Neuronal stem cell (in vitro differentiated cells): Measurements from ENCODE around the gene SLC36A4.
A peak's percentile ranks its signal among the peaks of the same experiment; 100 is the strongest.

Source experiments
- DNase-seq: peaks from one replicate; pipeline ENCODE4 v3.0.0-alpha.2; 2013; ENCODE audit warnings: low spot score
- H2AFZ ChIP-seq: one replicate; pipeline ENCODE4 v1.6.1; 2013; ENCODE audit warnings: mild to moderate bottlenecking, low read length, inconsistent platforms
- H2AK5ac ChIP-seq: 2 replicates; pipeline ENCODE4 v1.6.1; 2013; ENCODE audit warnings: low read depth, mild to moderate bottlenecking, inconsistent platforms, low read length, moderate library complexity, mixed read lengths
- H2BK120ac ChIP-seq: 2 replicates; pipeline ENCODE4 v1.6.1; 2013; ENCODE audit warnings: low read depth, mild to moderate bottlenecking, inconsistent platforms, low read length, moderate library complexity, mixed read lengths
- H2BK12ac ChIP-seq: one replicate; pipeline ENCODE4 v1.6.1; 2013; ENCODE audit warnings: low read length, inconsistent platforms
- H2BK15ac ChIP-seq: 2 replicates; pipeline ENCODE4 v1.6.1; 2013; ENCODE audit warnings: mild to moderate bottlenecking, low read length, inconsistent platforms, mixed read lengths
- H2BK5ac ChIP-seq: one replicate; pipeline ENCODE4 v1.6.1; 2013; ENCODE audit warnings: inconsistent platforms, mild to moderate bottlenecking, low read length, moderate library complexity
- H3K14ac ChIP-seq: one replicate; pipeline ENCODE4 v1.6.1; 2013; ENCODE audit warnings: low read length, inconsistent platforms
- H3K18ac ChIP-seq: 2 replicates; pipeline ENCODE4 v1.6.1; 2013; ENCODE audit warnings: low read length, inconsistent platforms
- H3K23ac ChIP-seq: 2 replicates; pipeline ENCODE4 v1.6.1; 2013; ENCODE audit warnings: low read depth, mild to moderate bottlenecking, mixed read lengths, low read length, inconsistent platforms; ENCODE audit not compliant: poor library complexity
- H3K27ac ChIP-seq: replicated peaks from 3 replicates; pipeline ENCODE4 v1.5.1; 2013; ENCODE audit warnings: low read length, inconsistent platforms
- H3K27me3 ChIP-seq, 3 experiments: 2 replicates each; pipeline ENCODE4 v1.6.1; 2013; ENCODE audit warnings: low read length in 3 of 3, mild to moderate bottlenecking in 2 of 3, inconsistent platforms in 1 of 3, low read depth in 1 of 3, mixed read lengths in 1 of 3, moderate library complexity in 1 of 3; ENCODE audit not compliant: control insufficient read depth in 3 of 3, insufficient read depth in 3 of 3
- H3K36me3 ChIP-seq, 2 donors: replicated peaks in 1 of 2; 2 replicates each; pipeline ENCODE4 v1.6.1; 2013; ENCODE audit warnings: low read length in 2 of 2; ENCODE audit not compliant: control insufficient read depth in 2 of 2, insufficient read depth in 2 of 2
- H3K4ac ChIP-seq: 2 replicates; pipeline ENCODE4 v1.6.1; 2013; ENCODE audit warnings: inconsistent platforms, mild to moderate bottlenecking, low read length, moderate library complexity
- H3K4me1 ChIP-seq, 2 donors: 1 replicate in 1 of 2; 2 replicates in 1 of 2; pipeline ENCODE4 v1.6.1; 2013; ENCODE audit warnings: low read length in 2 of 2, low read depth in 1 of 2; ENCODE audit not compliant: control insufficient read depth in 2 of 2, insufficient read depth in 1 of 2
- H3K4me2 ChIP-seq: one replicate; pipeline ENCODE4 v1.6.1; 2013; ENCODE audit warnings: mild to moderate bottlenecking, low read length, inconsistent platforms; ENCODE audit not compliant: insufficient read depth, poor library complexity, severe bottlenecking
- H3K4me3 ChIP-seq, 2 donors: 2 replicates each; pipeline ENCODE4 v1.5.1; 2013; ENCODE audit warnings: low read length in 2 of 2, mild to moderate bottlenecking in 2 of 2, inconsistent platforms in 1 of 2, moderate library complexity in 1 of 2
- H3K79me1 ChIP-seq: one replicate; pipeline ENCODE4 v1.6.1; 2013; ENCODE audit warnings: low read depth, mild to moderate bottlenecking, inconsistent platforms, low read length, moderate library complexity
- H3K9ac ChIP-seq: one replicate; pipeline ENCODE4 v1.6.1; 2013; ENCODE audit warnings: mild to moderate bottlenecking, low read depth, low read length, inconsistent platforms; ENCODE audit not compliant: poor library complexity
- H3K9me3 ChIP-seq, 2 donors: replicated peaks in 1 of 2; 2 replicates each; pipeline versions ENCODE3 to v1.6.1; 2013; ENCODE audit warnings: low read length in 2 of 2, mild to moderate bottlenecking in 2 of 2, inconsistent platforms in 1 of 2, low read depth in 1 of 2, mixed read lengths in 1 of 2, moderate library complexity in 1 of 2; ENCODE audit not compliant: control insufficient read depth in 2 of 2, insufficient read depth in 1 of 2
- H4K8ac ChIP-seq: one replicate; pipeline ENCODE4 v1.6.1; 2013; ENCODE audit warnings: low read depth, mild to moderate bottlenecking, inconsistent platforms, low read length, moderate library complexity
- H4K91ac ChIP-seq: one replicate; pipeline ENCODE4 v1.6.1; 2013; ENCODE audit warnings: low read length, low read depth, mild to moderate bottlenecking, inconsistent platforms; ENCODE audit not compliant: poor library complexity
- WGBS, 2 donors: extraction: QIAGEN DNeasy Blood & Tissue Kit; methylation state at CpG; one replicate each; pipeline ENCODE4 v1.1.7; 2013; ENCODE audit warnings: missing lambda C conversion rate in 2 of 2, mixed read lengths in 1 of 2; ENCODE audit not compliant: insufficient read length in 2 of 2, insufficient replicate concordance in 1 of 2; ENCODE audit errors: extremely low coverage in 2 of 2; 5-methylcytosine and 5-hydroxymethylcytosine counted together

The SLC36A4 gene

GRCh38 chr11:93208663-93209270, 11.0 kb upstream of the SLC36A4 start:
- H3K18ac ChIP-seq: no peak overlapping the region
- no peak overlapping the region for H3K23ac ChIP-seq
- no peaks in the 10 kb centered on the region for H3K36me3 ChIP-seq
- no peak overlapping the region for H2AFZ ChIP-seq
- no peak overlapping the region for H2BK5ac ChIP-seq
- no peak overlapping the region for H3K4me3 ChIP-seq
- H2AK5ac ChIP-seq: no peak overlapping the region
- no peak overlapping the region for H3K4me2 ChIP-seq
- no peaks in the 10 kb centered on the region for H3K4me1 ChIP-seq
- no CpG with 5 or more reads among the region's 1 CpG for WGBS, 2 donors
- H4K91ac ChIP-seq: no peak overlapping the region
- H2BK15ac ChIP-seq: no peak overlapping the region
- DNase-seq: no peak
- H3K9me3 ChIP-seq: peaks cover 3 to 5% of the 10 kb centered on the region in 2 donors
- no peak overlapping the region for H4K8ac ChIP-seq
- no peak overlapping the region for H2BK120ac ChIP-seq
- no peak overlapping the region for H3K14ac ChIP-seq
- H3K4ac ChIP-seq: no peak overlapping the region
- H3K27ac ChIP-seq: no peak overlapping the region
- no peak overlapping the region for H3K9ac ChIP-seq
- no peak overlapping the region for H2BK12ac ChIP-seq
- H3K79me1 ChIP-seq: no peaks in the 10 kb centered on the region
- no peaks in the 10 kb centered on the region for H3K27me3 ChIP-seq

GRCh38 chr11:93199616-93200015, 1.8 kb upstream of the SLC36A4 start:
- no peak for DNase-seq
- Histone ChIP-seq H3K27ac (no peak overlapping the region), H3K36me3 (peaks cover 0 to 3% of the 10 kb centered on the region in 2 donors), H3K14ac (no peak overlapping the region), H3K4me2 (no peak overlapping the region), H4K91ac (no peak overlapping the region), H3K18ac (no peak overlapping the region), H4K8ac (no peak overlapping the region), H3K23ac (no peak overlapping the region), H2AFZ (no peak overlapping the region), H3K4ac (no peak overlapping the region), H3K9me3 (peaks cover 0 to 6% of the 10 kb centered on the region in 2 donors), H2AK5ac (no peak overlapping the region), H3K79me1 (no peaks in the 10 kb centered on the region), H3K27me3 (no peaks in the 10 kb centered on the region), H2BK5ac (no peak overlapping the region), H2BK120ac (no peak overlapping the region), H3K4me3 (no peak overlapping the region), H3K4me1 (peaks cover 3 to 5% of the 10 kb centered on the region in 2 donors), H2BK12ac (no peak overlapping the region), H2BK15ac (no peak overlapping the region), H3K9ac (no peak overlapping the region)
- no CpG with 5 or more reads among the region's 1 CpG for WGBS, 2 donors

- Histone ChIP-seq H2AFZ (peak overlapping the region; percentile 92), H4K8ac (no peak overlapping the region), H3K14ac (no peak overlapping the region), H3K9me3 (peaks cover 0 to 10% of the 10 kb centered on the region in 2 donors), H3K18ac (no peak overlapping the region), H3K36me3 (peaks cover 0 to 3% of the 10 kb centered on the region in 2 donors), H3K27ac (no peak overlapping the region), H3K27me3 (no peaks in the 10 kb centered on the region), H3K23ac (no peak overlapping the region), H3K4ac (no peak overlapping the region), H2AK5ac (no peak overlapping the region), H3K4me2 (peak overlapping the region; percentile 64), H2BK12ac (no peak overlapping the region), H3K79me1 (no peaks in the 10 kb centered on the region), H4K91ac (no peak overlapping the region), H2BK15ac (no peak overlapping the region), H2BK5ac (no peak overlapping the region), H2BK120ac (no peak overlapping the region), H3K4me1 (peaks cover 3 to 5% of the 10 kb centered on the region in 2 donors), H3K4me3 (peak overlapping the region; percentile 75 to 88), H3K9ac (no peak overlapping the region)
- DNase-seq: no peak
- no CpG with 5 or more reads among the region's 14 CpGs for WGBS, 2 donors
These were observed 539 bp upstream of the SLC36A4 start for GRCh38 chr11:93198215-93198845.

GRCh38 chr11:93196816-93197379, 893 bp downstream of the SLC36A4 start:
- Histone ChIP-seq H3K9ac (no peak overlapping the region), H3K4ac (no peak overlapping the region), H4K91ac (no peak overlapping the region), H2BK5ac (peak overlapping the region; percentile 77), H3K18ac (peak overlapping the region; percentile 33), H3K4me3 (peak overlapping the region; percentile 88 to 96), H2BK15ac (no peak overlapping the region), H3K23ac (no peak overlapping the region), H2AFZ (peak overlapping the region; percentile 92), H3K4me1 (peaks cover 3 to 5% of the 10 kb centered on the region in 2 donors), H3K27ac (peak overlapping the region; percentile 90), H3K4me2 (peak overlapping the region; percentile 54), H4K8ac (no peak overlapping the region), H3K79me1 (no peaks in the 10 kb centered on the region), H3K9me3 (peaks cover 0 to 21% of the 10 kb centered on the region in 2 donors), H3K36me3 (peaks cover 0 to 3% of the 10 kb centered on the region in 2 donors), H3K14ac (no peak overlapping the region), H2BK120ac (no peak overlapping the region), H2BK12ac (no peak overlapping the region), H3K27me3 (no peaks in the 10 kb centered on the region), H2AK5ac (no peak overlapping the region)
- WGBS, 2 donors: no CpG with 5 or more reads among the region's 13 CpGs
- no peak for DNase-seq
